Activated CD8-positive, alpha-beta memory T cell treated with anti-CD3 and anti-CD28 coated beads, Interleukin-2, amount 50 U/mL, for 24 hours (primary cell): ENCODE measurements around the gene DNM3.

ENCODE experiments used
- DNase-seq: peaks from one replicate; pipeline ENCODE4 v3.0.0-alpha.2; 2020; ENCODE audit errors: extremely low read depth

DNM3 gene

GRCh38 chr1:171869097-171869496 lies 27.8 kb downstream of the DNM3 start:
- DNase-seq: no peak

- DNase-seq: no peak
These were observed 30.6 kb downstream of the DNM3 start for GRCh38 chr1:171871848-171872247.

DNA sequence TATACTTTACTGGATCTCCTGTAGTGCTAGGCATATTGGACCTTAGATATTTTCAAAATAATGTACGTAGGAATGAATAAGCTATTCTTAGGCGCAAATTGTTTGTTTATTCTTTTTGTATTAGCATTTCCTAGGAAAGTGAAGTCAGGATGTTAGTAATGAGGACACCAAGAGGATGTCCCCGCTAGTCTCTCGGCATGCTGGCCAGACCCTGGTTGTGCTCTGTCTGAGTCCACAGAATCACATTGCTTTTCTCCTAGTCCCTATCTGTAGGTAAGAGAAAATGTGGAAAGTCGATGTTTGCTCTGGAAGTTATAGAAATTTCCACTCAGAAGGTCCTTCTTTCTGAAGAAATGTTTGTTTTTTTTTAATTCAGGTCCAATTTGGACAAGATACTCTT lies 31.1 kb downstream of the DNM3 start:
- DNase-seq: no peak

DNA sequence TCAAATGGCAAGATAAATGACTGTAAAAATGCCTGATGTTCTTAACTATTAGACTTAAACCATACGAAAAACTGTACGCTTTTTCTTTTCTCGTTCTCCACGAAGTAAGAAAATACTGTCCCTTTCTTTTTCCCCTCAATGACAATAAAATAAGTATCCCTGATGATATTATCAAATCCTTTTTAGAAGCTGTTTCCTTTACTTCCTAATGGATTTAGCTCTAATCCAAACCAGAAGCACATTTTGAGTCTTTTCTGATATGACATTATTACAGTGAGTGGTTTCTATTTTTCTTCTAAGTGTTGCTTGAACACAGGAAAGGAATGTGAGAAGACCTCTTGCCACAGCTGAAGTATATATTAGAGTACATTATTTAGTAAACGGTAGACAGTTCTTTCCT lies 32.4 kb downstream of the DNM3 start:
- DNase-seq: no peak

DNA sequence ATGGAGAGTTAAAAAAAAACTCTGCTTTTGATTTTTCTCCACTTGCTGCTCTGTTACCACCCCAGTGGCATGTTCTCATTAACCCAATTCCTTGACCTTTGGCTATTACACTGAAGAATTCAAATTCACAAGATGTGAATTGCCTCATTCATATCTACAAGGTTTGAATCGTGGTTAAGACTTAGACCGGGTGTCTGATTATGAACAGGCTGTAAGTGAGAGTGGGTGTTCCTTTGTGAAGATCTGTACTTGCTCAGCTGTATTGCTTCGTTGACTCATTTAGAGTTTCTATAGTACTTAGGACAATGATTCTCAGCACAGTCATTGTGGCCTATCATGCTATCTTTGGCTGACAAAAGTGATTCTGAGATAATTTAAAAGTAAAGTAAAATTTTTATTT lies 36.4 kb downstream of the DNM3 start:
- DNase-seq: no peak

- no peak for DNase-seq
These were observed 38.3 kb downstream of the DNM3 start for GRCh38 chr1:171879556-171879955.

DNA sequence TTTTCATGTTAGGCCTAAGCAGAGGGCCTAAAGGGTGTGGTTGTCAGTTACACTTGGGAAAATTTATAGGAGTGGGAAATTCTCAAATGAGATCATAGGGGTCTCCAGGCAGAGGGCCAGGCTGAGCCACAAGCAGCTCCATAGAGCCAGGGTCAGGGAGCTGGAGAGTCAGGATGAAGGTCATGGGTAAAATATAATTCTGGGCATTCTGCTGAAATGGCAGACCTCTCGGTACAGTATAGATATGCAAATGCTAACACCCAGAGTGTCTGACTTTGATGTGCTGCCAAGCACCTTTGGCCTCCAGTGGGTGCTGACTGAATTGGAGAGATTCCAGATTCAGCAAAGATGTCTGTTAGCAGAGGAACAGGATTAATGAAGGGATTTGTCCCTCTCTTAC lies 40.1 kb downstream of the DNM3 start:
- DNase-seq: no peak

GRCh38 chr1:171883849-171884248 lies 42.6 kb downstream of the DNM3 start:
- no peak for DNase-seq

GRCh38 chr1:171884475-171884874 lies 43.2 kb downstream of the DNM3 start:
- no peak for DNase-seq

DNA sequence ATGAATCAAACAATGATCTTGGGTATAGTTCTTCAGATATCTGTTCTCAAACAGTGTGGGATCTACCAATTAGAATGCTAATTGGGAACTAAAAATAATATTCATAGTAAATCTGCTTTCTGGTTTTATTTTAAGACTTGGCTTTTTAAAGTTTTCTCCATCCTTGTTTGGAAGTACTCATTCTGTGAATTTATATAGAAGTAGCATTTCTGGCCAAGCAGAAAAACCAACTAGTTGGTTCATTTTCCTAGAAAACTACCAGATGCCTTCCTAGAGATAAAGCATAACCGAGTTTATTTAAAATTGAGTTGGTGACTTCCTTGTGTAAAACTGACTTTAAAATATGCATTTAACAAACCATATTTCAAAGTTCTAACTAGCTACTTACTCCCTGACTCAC lies 48.8 kb downstream of the DNM3 start:
- DNase-seq: no peak

DNA sequence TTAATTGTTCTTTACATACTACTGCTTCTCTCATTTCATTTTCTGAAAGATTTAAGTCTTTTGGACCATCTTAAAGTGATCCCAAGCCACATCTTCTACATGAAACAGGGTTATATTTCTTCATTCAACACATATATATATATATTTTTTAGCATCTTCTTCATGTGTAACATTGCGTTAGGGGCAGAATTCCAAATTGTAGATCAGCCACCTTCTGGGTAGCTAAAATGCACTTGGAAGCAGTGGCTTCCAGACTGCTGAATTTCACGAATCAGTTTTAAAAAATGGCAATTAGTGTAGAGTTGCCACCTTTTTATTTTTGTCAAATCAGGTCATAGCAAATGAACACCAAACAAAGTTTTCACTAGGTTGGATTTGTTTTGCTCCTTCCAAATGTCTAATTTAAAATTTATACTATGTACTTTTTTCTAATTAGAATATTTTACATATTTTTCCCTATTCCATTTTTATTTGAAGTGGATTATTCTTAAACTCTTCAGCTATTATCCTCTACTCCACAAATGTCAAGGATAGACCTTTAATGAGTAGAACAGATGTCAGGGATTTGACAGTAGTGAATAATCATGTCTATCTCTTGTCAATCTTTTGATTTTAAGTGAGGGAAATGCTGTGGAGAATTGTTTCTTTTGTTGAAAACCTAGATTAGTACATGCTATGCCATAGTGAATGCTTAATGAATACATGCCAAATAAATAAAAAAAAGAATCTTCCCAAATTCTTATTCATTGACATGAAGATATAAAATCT lies 55.8 kb downstream of the DNM3 start:
- DNase-seq: no peak

GRCh38 chr1:171898941-171899340 lies 57.6 kb downstream of the DNM3 start:
- DNase-seq: no peak

- DNase-seq: no peak
These were observed 58.5 kb downstream of the DNM3 start for GRCh38 chr1:171899838-171900237.

DNA sequence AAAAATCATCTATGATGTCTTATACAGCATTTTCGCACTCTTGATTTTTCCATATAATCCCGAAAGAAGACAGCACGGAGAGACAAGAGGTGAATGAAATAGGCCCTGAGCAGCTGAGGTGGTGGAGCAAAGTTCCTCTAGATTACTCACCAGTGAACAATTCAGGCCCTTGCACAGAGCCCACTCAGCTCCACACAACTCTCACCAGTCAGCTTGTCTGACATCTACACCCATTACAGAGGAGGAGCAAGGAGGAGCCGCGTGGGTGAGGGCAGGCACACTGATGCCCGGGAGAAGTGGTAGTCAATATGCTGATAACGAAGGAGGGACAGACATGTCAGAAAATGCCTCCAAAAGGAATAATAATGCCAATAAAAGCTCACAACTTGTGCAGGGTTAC lies 59.9 kb downstream of the DNM3 start:
- DNase-seq: no peak

GRCh38 chr1:171902527-171902926 lies 61.2 kb downstream of the DNM3 start:
- DNase-seq: no peak

GRCh38 chr1:171904778-171905450 lies 63.6 kb downstream of the DNM3 start:
- no peak for DNase-seq

- no peak for DNase-seq
These were observed 68.4 kb downstream of the DNM3 start for GRCh38 chr1:171909711-171910110.

- DNase-seq: no peak
These were observed 69.5 kb downstream of the DNM3 start for GRCh38 chr1:171910786-171911185.

GRCh38 chr1:171911506-171911905 lies 70.2 kb downstream of the DNM3 start:
- DNase-seq: no peak

DNA sequence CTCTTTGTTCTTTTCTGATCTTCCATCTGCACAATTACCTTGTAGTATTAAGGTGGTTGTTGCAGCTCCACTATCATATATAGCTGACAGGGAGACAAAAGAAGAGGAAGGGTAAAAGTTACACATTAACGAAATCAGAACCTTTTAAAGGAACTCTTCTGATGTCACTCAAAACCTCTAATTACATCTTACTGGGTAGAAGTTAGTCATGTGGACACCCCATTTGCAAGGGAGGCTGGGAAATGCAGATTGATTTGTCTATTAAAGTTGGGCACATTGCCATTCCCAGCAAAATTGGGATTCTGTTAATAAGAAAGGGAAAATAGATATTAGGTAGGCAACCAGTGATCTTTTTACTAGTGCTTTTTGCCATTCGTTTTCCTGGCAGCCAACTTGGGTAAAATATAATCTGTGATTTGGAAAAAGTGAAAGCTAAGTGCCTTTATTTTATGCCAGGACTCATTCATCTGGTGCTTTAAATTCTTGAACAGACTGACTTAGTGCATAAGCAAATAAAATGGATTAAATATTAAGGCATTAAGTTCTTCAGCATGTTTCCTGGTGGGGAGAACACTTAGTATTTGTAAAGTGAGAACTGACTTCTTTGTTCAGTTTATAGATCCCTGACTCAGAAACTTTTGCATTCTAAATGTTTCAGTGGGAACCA lies 71.3 kb downstream of the DNM3 start:
- DNase-seq: no peak

GRCh38 chr1:171913385-171913784 lies 72.1 kb downstream of the DNM3 start:
- no peak for DNase-seq

GRCh38 chr1:171916315-171916771 lies 75.0 kb downstream of the DNM3 start:
- DNase-seq: no peak

GRCh38 chr1:171917331-171917730 lies 76.0 kb downstream of the DNM3 start:
- DNase-seq: no peak
